CD4-positive, alpha-beta T cell treated with Interleukin-15 for 1 hour (primary cell): Measurements from ENCODE around the gene PTRHD1.
"Not testable (repeated sequence)": the region's sequence is repeated elsewhere in the genome, so short reads cannot be mapped to it uniquely, and the experiment has no call there.

ENCODE experiments used
- DNase-seq: peaks from one replicate; pipeline ENCODE4 v3.0.0-alpha.2; 2020

Gene PTRHD1

GRCh38 chr2:24805811-24806660, 12.8 kb upstream of the PTRHD1 start:
- DNase-seq: not testable (repeated sequence)

- DNase-seq: not testable (repeated sequence)
These were observed 7.3 kb upstream of the PTRHD1 start for GRCh38 chr2:24800487-24800886.

- no peak for DNase-seq
These were observed 4.5 kb upstream of the PTRHD1 start for GRCh38 chr2:24797644-24798043.

DNA sequence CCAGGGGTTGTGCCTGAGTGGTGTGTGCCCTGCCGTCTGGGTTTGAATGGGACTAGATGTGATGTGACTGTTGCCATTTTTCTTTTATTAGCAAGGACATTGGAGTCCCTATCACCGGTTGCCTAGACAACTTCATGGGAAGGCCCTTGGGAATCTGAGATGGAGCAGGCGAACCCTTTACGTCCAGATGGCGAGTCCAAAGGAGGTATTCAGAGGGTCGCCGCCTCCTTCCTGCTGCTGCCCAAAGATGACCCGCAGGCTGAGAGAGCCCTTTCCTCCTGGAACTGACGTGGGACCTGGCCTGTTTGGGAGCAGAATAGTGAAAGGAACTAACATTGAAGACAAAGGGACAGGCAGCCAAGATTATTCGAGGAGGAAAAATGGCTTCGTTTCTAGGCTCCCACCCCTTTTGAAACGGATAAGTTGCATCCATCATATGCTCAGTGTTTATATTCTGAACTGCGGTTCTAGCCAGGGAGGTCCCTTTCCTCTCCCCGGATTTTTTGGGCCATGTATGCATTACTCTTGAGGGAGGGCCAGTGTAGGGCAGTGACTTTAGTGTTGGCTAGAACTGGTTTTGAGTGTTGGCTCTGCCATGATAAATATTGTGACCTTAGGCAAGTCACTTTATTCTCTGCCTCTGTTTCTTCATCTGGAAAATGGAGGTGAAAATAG, 707 bp upstream of the PTRHD1 start:
- no peak for DNase-seq

DNA sequence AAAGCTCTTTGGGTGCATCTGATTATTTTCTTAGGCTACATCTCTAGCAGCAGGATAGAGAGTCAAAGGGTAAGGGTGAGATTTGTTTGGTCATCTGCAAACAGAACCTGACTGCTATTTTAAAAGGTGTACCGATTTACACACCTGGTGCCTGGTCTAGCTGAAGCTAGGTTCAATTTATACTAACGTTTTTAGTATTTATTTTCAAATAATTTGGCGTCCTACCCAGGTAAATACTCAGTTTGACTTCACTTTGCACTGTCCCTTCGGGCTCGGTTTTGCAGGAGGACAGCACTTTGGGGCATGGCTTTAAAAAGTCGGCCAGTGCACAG, 683 bp downstream of the PTRHD1 start:
- no peak for DNase-seq

- no peak for DNase-seq
These were observed 1.7 kb downstream of the PTRHD1 start for GRCh38 chr2:24791452-24791851.

GRCh38 chr2:24788816-24789215, 4.4 kb downstream of the PTRHD1 start:
- no peak for DNase-seq

DNA sequence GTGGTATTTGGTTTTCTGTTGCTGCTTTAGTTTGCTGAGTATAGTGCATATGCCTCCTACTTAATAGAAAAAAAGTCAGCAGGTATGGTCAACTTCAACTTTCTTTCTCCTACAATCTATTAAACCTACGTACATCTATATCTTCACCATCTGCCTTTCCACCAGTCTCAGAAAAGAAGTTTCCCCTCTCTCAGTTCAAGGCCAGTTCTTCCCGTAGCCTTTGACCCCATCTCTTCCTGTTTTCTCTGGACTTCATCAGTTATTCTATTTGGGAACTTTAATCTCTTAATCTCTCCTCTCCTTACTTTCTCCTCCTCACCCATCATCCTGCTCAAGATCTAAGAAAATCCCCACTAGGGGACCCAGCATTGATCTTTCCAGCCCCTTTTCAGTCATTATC, 5.7 kb downstream of the PTRHD1 start:
- no peak for DNase-seq

- DNase-seq: peak; percentile 48
These were observed 7.4 kb downstream of the PTRHD1 start for GRCh38 chr2:24785671-24786321.

GRCh38 chr2:24783641-24784040, 9.6 kb downstream of the PTRHD1 start:
- DNase-seq: no peak

DNA sequence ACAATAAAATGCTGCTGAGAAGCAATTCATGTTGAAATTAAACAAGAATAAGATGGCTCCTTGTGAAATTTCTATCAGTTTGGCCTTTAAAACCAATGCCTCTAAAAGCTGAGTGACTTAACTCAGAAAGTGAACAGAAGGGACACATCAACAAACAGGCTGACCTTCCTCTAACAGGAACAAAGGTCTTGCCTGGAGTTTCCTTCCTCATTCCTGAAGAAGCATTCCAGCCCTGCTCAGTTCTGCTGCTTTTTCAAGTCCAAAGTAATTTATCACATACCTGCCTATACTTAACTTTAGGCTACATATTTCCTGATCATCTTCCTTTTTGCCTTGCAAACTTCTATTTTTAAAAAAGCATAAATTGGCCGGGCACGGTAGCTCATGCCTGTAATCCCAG, 14.1 kb downstream of the PTRHD1 start:
- DNase-seq: no peak

GRCh38 chr2:24774373-24774772, 18.8 kb downstream of the PTRHD1 start:
- no peak for DNase-seq

GRCh38 chr2:24771764-24772586, 21.2 kb downstream of the PTRHD1 start:
- DNase-seq: no peak

DNA sequence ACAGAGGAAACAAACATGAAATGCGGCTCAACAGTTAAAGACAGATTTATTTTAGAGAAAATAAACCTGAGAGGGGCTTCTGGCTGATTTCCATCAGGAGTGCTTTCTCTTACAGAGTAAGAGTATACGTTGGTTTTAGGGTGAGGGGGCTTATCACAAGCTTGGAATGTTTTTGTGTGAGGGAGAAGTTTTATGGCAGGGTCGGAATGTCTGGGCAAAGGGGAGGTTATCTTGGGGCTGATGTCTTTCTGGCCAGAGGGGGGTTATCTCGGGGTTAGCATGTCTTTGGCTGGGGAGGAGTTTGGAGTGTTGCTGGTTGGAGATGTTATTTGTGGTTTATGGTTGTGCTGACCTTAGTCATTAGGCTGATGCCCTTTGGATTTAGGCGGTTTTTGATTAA, 22.1 kb downstream of the PTRHD1 start:
- DNase-seq: no peak

DNA sequence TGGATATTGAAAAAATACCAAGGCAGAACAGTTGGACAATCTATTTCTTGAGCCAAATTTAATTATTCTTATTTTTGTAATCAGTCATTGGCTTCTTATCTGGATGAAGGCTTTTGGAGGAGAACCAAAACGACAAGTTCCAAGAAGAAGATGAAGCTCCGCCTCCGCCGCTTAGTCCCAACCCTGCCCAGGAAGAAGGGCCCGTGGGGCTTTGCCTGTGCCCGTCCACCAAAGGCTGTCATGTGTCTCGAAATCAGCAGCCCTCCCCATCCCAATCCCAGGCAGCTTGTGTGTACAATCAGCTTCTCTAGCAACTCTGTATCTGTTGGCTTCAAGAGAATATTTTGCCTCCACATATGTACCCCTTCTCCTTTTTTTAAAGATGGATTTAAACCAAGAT, 24.6 kb downstream of the PTRHD1 start:
- no peak for DNase-seq

GRCh38 chr2:24768013-24768412, 25.2 kb downstream of the PTRHD1 start:
- no peak for DNase-seq

GRCh38 chr2:24766609-24767008, 26.6 kb downstream of the PTRHD1 start:
- no peak for DNase-seq

- no peak for DNase-seq
These were observed 29.3 kb downstream of the PTRHD1 start for GRCh38 chr2:24763843-24764242.

DNA sequence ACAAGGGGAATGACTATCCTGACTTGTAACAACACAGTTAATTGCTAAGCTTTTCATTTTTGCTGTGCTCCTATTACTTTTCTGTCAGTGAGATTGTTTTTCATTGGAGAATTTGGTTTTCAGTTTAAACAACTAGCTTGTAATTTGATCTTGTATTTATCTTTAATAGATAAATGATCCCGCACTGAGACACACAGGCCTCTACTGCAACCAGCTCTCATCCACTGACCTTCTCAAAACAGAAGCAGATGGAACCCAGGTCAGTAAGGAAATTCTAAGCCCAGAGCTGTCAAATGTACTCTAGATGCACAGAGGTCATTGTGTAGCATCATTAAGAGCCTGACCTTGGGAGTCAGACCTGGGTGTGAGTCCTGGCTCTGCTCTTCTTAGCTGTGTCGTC, 30.7 kb downstream of the PTRHD1 start:
- no peak for DNase-seq

- DNase-seq: no peak
These were observed 31.3 kb downstream of the PTRHD1 start for GRCh38 chr2:24761866-24762265.

DNA sequence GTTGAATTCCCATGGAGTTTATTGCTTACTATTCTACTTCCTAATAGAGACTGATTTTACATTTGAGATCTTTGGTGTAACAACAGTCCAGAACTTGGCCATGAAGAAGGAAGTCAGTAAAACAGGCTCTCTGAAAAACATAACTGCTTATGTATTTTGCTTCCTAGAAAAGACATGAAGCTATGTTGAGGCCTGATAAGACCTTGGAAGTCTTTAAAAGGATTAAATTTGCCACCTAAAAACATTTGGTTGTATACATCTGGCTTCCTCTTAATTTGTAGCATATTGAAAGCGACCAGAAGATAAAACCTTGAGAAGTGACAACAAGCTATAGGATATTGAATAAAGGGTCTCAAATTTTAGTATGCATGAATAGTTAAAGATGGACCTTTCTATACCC, 36.4 kb downstream of the PTRHD1 start:
- no peak for DNase-seq

- no peak for DNase-seq
These were observed 38.0 kb downstream of the PTRHD1 start for GRCh38 chr2:24754985-24755705.
